CD14-positive monocyte (primary cell): ENCODE results near the gene GSTM3. TPM values are rescaled to one million over a fixed set of nuclear protein-coding genes. Genes with fewer than 3 reads are reported as not detected.

Source experiments
- DNase-seq, 3 donors: peaks; one replicate each; pipeline ENCODE4 v3.0.0-alpha.2; 2011 to 2022
- H2AFZ ChIP-seq: 2 replicates; pipeline ENCODE4 v1.6.0; 2012; ENCODE audit warnings: mild to moderate bottlenecking, low read depth, low read length, inconsistent platforms; ENCODE audit not compliant: insufficient read depth, poor library complexity, severe bottlenecking
- H3K27ac ChIP-seq, 2 donors: 1 replicate in 1 of 2; 2 replicates in 1 of 2; pipeline ENCODE4 v1.5.1; 2012 to 2013; ENCODE audit warnings: low read length in 2 of 2, control low read depth in 1 of 2, inconsistent platforms in 1 of 2, low read depth in 1 of 2, mild to moderate bottlenecking in 1 of 2
- H3K27me3 ChIP-seq, 2 donors: one replicate each; pipeline versions ENCODE4 v1.6.0 to v1.6.1; 2011 to 2013; ENCODE audit warnings: low read length in 2 of 2; ENCODE audit not compliant: control insufficient read depth in 2 of 2, insufficient read depth in 2 of 2
- H3K36me3 ChIP-seq, 2 donors: replicated peaks in 1 of 2; 1 replicate in 1 of 2; 2 replicates in 1 of 2; pipeline versions ENCODE4 v1.5.1 to v1.6.1; 2012 to 2013; ENCODE audit warnings: low read length in 2 of 2, control low read depth in 1 of 2, inconsistent platforms in 1 of 2, mild to moderate bottlenecking in 1 of 2; ENCODE audit not compliant: insufficient read depth in 2 of 2, control insufficient read depth in 1 of 2
- H3K4me1 ChIP-seq, 2 donors: 1 replicate in 1 of 2; 2 replicates in 1 of 2; pipeline versions ENCODE4 v1.5.1 to v1.6.1; 2012 to 2013; ENCODE audit warnings: low read length in 2 of 2, control low read depth in 1 of 2, inconsistent platforms in 1 of 2, mild to moderate bottlenecking in 1 of 2, moderate library complexity in 1 of 2; ENCODE audit not compliant: insufficient read depth in 2 of 2, control insufficient read depth in 1 of 2
- H3K4me2 ChIP-seq: replicated peaks from 2 replicates; pipeline ENCODE3; 2012; ENCODE audit warnings: low read length, moderate library complexity, mild to moderate bottlenecking; ENCODE audit not compliant: poor library complexity, severe bottlenecking; ENCODE audit errors: extremely low read depth
- H3K4me3 ChIP-seq, 3 experiments: fragments of 200-600 bp in 1 of 3; sonication (generic) in 1 of 3; replicated peaks in 1 of 3; 1 replicate in 2 of 3; 2 replicates in 1 of 3; pipeline ENCODE4 v1.5.1; 2011 to 2013; ENCODE audit warnings: low read length in 3 of 3, mild to moderate bottlenecking in 3 of 3, control low read depth in 2 of 3, low read depth in 2 of 3, inconsistent platforms in 1 of 3, moderate library complexity in 1 of 3
- H3K79me2 ChIP-seq: 2 replicates; pipeline ENCODE4 v1.6.0; 2012; ENCODE audit warnings: mild to moderate bottlenecking, control low read depth, inconsistent platforms, low read length, moderate library complexity; ENCODE audit not compliant: insufficient read depth
- H3K9ac ChIP-seq: 2 replicates; pipeline ENCODE4 v1.6.0; 2017; ENCODE audit warnings: low read length, mild to moderate bottlenecking; ENCODE audit not compliant: insufficient read depth, poor library complexity, severe bottlenecking
- H3K9me3 ChIP-seq, 2 donors: replicated peaks in 1 of 2; 1 replicate in 1 of 2; 2 replicates in 1 of 2; pipeline versions ENCODE4 v1.5.1 to v1.6.1; 2012 to 2013; ENCODE audit warnings: low read length in 2 of 2, control low read depth in 1 of 2; ENCODE audit not compliant: control insufficient read depth in 1 of 2, insufficient read depth in 1 of 2
- H4K20me1 ChIP-seq: 2 replicates; pipeline ENCODE4 v1.6.0; 2012; ENCODE audit warnings: mild to moderate bottlenecking, low read length, control low read depth, moderate library complexity; ENCODE audit not compliant: insufficient read depth
- H3K27ac Mint-ChIP-seq, 7 donors: one replicate each; pipeline ENCODE4 v1.8.0; 2020; ENCODE audit warnings: mild to moderate bottlenecking in 7 of 7, mixed read lengths in 7 of 7, moderate library complexity in 6 of 7, inconsistent platforms in 2 of 7
- H3K27me3 Mint-ChIP-seq, 3 donors: one replicate each; pipeline ENCODE4 v1.8.0; 2021 to 2022; ENCODE audit warnings: low read depth in 3 of 3, mild to moderate bottlenecking in 3 of 3, mixed read lengths in 3 of 3, moderate library complexity in 3 of 3, inconsistent platforms in 1 of 3
- H3K36me3 Mint-ChIP-seq, 2 donors: one replicate each; pipeline ENCODE4 v1.8.0; 2020; ENCODE audit warnings: mixed read lengths in 2 of 2, inconsistent platforms in 1 of 2, mild to moderate bottlenecking in 1 of 2
- H3K4me1 Mint-ChIP-seq: one replicate; pipeline ENCODE4 v1.8.0; 2020; ENCODE audit warnings: mild to moderate bottlenecking, mixed read lengths
- H3K4me3 Mint-ChIP-seq, 2 donors: one replicate each; pipeline ENCODE4 v1.8.0; 2020; ENCODE audit warnings: mild to moderate bottlenecking in 2 of 2, mixed read lengths in 2 of 2, moderate library complexity in 1 of 2
- H3K9me3 Mint-ChIP-seq, 7 donors: one replicate each; pipeline ENCODE4 v1.8.0; 2020 to 2022; ENCODE audit warnings: mixed read lengths in 7 of 7, mild to moderate bottlenecking in 6 of 7, moderate library complexity in 6 of 7, inconsistent platforms in 2 of 7
- CTCF ChIP-seq: fragments of 200-600 bp; IDR thresholded peaks from one replicate; pipeline ENCODE4 v1.8.0; 2022; ENCODE audit warnings: antibody characterized with exemption, mild to moderate bottlenecking
- WGBS: methylation state at CpG from one replicate; pipeline ENCODE4 v1.1.5; 2013; ENCODE audit warnings: missing lambda C conversion rate; ENCODE audit not compliant: insufficient coverage; 5-methylcytosine and 5-hydroxymethylcytosine counted together
- intact Hi-C, 2 donors: fragments of 100-400 bp; cut with micrococcal nuclease; formaldehyde crosslinking; loops; one replicate each; pipeline versions ENCODE4 v1.15.0 to v1.15.1; 2023
- polyA plus RNA-seq, 3 donors: library from polyadenylated mRNA; depleted of rRNA in 1 of 3; unstranded in 2 of 3; stranded (reverse) in 1 of 3; fragments of 300-500 nt in 2 of 3; fragments of >200 nt in 1 of 3; fragmentation: Illumina TruSeq in 2 of 3; gene quantifications; 1 replicate in 2 of 3; 2 replicates in 1 of 3; pipeline ENCODE4 v1.2.3, GENCODE V29; 2012 to 2021

The GSTM3 gene
- polyA plus RNA-seq, 3 donors: 0.69 to 3.2 (median 2.8) TPM

DNA sequence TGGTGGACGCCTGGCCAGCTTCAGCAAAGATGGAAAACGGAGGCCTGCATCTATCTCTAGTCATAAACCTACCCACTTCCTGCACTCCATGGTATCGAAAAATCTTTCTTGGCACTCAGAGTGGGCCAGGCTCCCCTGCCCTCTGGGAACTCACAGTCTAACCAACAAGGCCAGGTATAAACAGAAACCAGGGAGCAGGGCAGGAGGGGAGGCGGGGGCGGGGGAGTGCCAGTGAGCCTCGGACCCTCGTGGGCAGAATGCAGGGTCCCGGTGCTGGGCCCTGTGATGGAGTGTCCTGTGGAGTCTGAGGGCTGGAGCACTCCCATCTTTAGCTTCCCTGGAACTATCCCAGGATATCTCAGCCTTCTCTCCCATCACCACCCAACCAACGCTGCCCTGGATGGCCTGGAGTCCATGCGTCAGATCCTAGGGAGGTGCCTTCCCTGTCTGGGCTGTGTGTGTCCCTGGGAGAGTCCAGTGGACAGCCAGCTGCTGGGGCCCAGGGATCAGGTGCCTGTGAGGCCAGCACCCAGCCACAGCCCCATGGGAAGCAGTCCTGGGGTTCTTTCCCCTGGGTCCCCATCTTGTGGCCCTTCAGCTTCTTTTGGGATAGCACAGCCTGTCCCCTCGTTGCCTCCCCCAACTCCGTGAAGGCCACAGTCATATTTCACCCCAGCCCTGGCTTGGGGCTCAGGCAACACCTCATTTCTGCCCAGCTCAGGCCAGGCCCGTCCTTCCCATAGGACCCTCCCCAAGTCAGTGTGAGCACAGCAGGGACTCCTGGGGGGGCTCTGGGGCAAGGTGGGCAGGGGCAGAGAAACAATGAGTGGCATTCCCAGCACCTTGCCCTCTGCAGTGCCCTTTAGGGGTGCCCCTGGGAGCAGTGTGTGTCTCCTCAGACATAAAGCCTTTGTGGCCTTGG is 24.0 kb upstream of the GSTM3 start:
- H3K9me3 Mint-ChIP-seq: no peaks in the 10 kb centered on the region
- Histone ChIP-seq H3K4me3 (no peak overlapping the region), H3K4me1 (peaks cover 20 to 22% of the 10 kb centered on the region in 2 donors), H3K36me3 (no peaks in the 10 kb centered on the region), H3K27ac (no peak overlapping the region), H3K4me2 (no peak overlapping the region), H3K27me3 (no peaks in the 10 kb centered on the region), H3K9ac (no peak overlapping the region), H4K20me1 (no peaks in the 10 kb centered on the region), H3K79me2 (no peaks in the 10 kb centered on the region), H3K9me3 (no peaks in the 10 kb centered on the region), H2AFZ (no peak overlapping the region)
- intact Hi-C loops: no loop called here
- peaks cover 0 to 10% (median 2%) of the 10 kb centered on the region in 3 donors for H3K27me3 Mint-ChIP-seq
- TF ChIP-seq CTCF: no peak
- H3K36me3 Mint-ChIP-seq: no peaks in the 10 kb centered on the region
- no peak overlapping the region for H3K4me3 Mint-ChIP-seq
- peaks cover 24% of the 10 kb centered on the region for H3K4me1 Mint-ChIP-seq
- 91% methylated on average over 8 of the region's 13 CpGs for WGBS
- no peak for DNase-seq
- H3K27ac Mint-ChIP-seq: peak overlapping the region in 3 of 7 donors; percentile 65 to 83 (median 73)

GRCh38 chr1:109763646-109764415 is 23.0 kb upstream of the GSTM3 start, which contains the start of gene EPS8L3:
Gene EPS8L3, minus strand, starts transcription at chr1:109763923. Its CDS starts 2,174 bp downstream, at chr1:109761749.
- intact Hi-C loops: no loop called here
- no peak for DNase-seq
- H3K36me3 Mint-ChIP-seq: no peaks in the 10 kb centered on the region
- peak within 1 kb of the TSS; percentile 47 for H3K4me2 ChIP-seq
- peak within 1 kb of the TSS in 1 of 2 donors; percentile 57 for H3K4me3 Mint-ChIP-seq
- H3K27ac ChIP-seq: peak within 1 kb of the TSS; percentile 45 to 84
- no peaks in the 10 kb centered on the region for H3K9me3 ChIP-seq
- no peaks in the 10 kb centered on the region for H3K36me3 ChIP-seq
- 87% methylated on average over 10 of the region's 11 CpGs for WGBS
- peaks cover 27% of the 10 kb centered on the region for H3K4me1 Mint-ChIP-seq
- H3K27me3 ChIP-seq: no peaks in the 10 kb centered on the region
- no peaks in the 10 kb centered on the region for H3K79me2 ChIP-seq
- H3K27ac Mint-ChIP-seq: peak within 1 kb of the TSS; percentile 75 to 92 (median 83)
- H2AFZ ChIP-seq: peak within 1 kb of the TSS; percentile 71
- peaks cover 20 to 22% of the 10 kb centered on the region in 2 donors for H3K4me1 ChIP-seq
- TF ChIP-seq CTCF: no peak
- H3K27me3 Mint-ChIP-seq: peaks cover 0 to 6% (median 2%) of the 10 kb centered on the region in 3 donors
- H3K9ac ChIP-seq: peak within 1 kb of the TSS; percentile 66
- no peaks in the 10 kb centered on the region for H4K20me1 ChIP-seq
- peak within 1 kb of the TSS in 1 of 3 experiments; percentile 21 for H3K4me3 ChIP-seq
- no peaks in the 10 kb centered on the region for H3K9me3 Mint-ChIP-seq
